Neural crest cell (in vitro differentiated cells): ENCODE results near the gene GNAI3. TPM values are rescaled to one million over a fixed set of nuclear protein-coding genes. Genes with fewer than 3 reads are reported as not detected.

ENCODE experiments used
- DNase-seq: peaks from one replicate; pipeline ENCODE4 v3.0.0; 2021; ENCODE audit warnings: low read depth, mixed read lengths, low spot score
- H3K27ac Mint-ChIP-seq: one replicate; pipeline ENCODE4 v1.8.0; 2021; ENCODE audit warnings: mild to moderate bottlenecking, mixed read lengths; ENCODE audit not compliant: unreplicated experiment
- H3K27me3 Mint-ChIP-seq: 2 replicates; pipeline ENCODE4 v1.8.0; 2021; ENCODE audit warnings: low read depth, mild to moderate bottlenecking, mixed read lengths
- H3K36me3 Mint-ChIP-seq: 2 replicates; pipeline ENCODE4 v1.8.0; 2021; ENCODE audit warnings: low read depth, mild to moderate bottlenecking, mixed read lengths
- H3K4me1 Mint-ChIP-seq: 2 replicates; pipeline ENCODE4 v1.8.0; 2021; ENCODE audit warnings: mixed read lengths
- H3K4me3 Mint-ChIP-seq: one replicate; pipeline ENCODE4 v1.8.0; 2021; ENCODE audit warnings: mild to moderate bottlenecking, mixed read lengths
- H3K9me3 Mint-ChIP-seq: 2 replicates; pipeline ENCODE4 v1.8.0; 2021; ENCODE audit warnings: mixed read lengths
- CTCF ChIP-seq: fragments of 200-600 bp; sonication (generic); conservative IDR thresholded peaks from 2 replicates; pipeline ENCODE4 v1.5.0; 2021; ENCODE audit warnings: antibody characterized with exemption, mild to moderate bottlenecking
- total RNA-seq: library from RNA; stranded (reverse); gene quantifications from 2 replicates; pipeline ENCODE4 v1.2.1, GENCODE V29; 2021

Gene GNAI3
- total RNA-seq, 1 donor from 2014 or later, result 9.8 TPM

GRCh38 chr1:109615879-109616278 is 67.5 kb downstream of the GNAI3 start:
- no peak overlapping the region for H3K27ac Mint-ChIP-seq
- no peaks in the 10 kb centered on the region for H3K27me3 Mint-ChIP-seq

GRCh38 chr1:109616391-109616790 is 68.0 kb downstream of the GNAI3 start:
- Mint-ChIP-seq H3K4me3 (peak overlapping the region; percentile 75), H3K27ac (no peak overlapping the region), H3K9me3 (no peaks in the 10 kb centered on the region), H3K4me1 (peaks cover 45% of the 10 kb centered on the region), H3K36me3 (no peaks in the 10 kb centered on the region), H3K27me3 (no peaks in the 10 kb centered on the region)
- TF ChIP-seq CTCF, result no peak
- DNase-seq, result no peak

More at GRCh38 chr1:109615879-109616278, 67.5 kb downstream of the GNAI3 start:
- Mint-ChIP-seq H3K4me1 (peaks cover 43% of the 10 kb centered on the region), H3K36me3 (no peaks in the 10 kb centered on the region), H3K4me3 (peak overlapping the region; percentile 75), H3K9me3 (no peaks in the 10 kb centered on the region)
- no peak for DNase-seq
- TF ChIP-seq CTCF, result no peak

GRCh38 chr1:109617291-109617801 is 68.9 kb downstream of the GNAI3 start:
- H3K9me3 Mint-ChIP-seq, result no peaks in the 10 kb centered on the region
- H3K27me3 Mint-ChIP-seq, result no peaks in the 10 kb centered on the region
- TF ChIP-seq CTCF, result no peak
- H3K27ac Mint-ChIP-seq, result peak overlapping the region; percentile 93
- H3K36me3 Mint-ChIP-seq, result no peaks in the 10 kb centered on the region
- peaks cover 54% of the 10 kb centered on the region for H3K4me1 Mint-ChIP-seq
- DNase-seq, result no peak
- peak overlapping the region; percentile 75 for H3K4me3 Mint-ChIP-seq

GRCh38 chr1:109618661-109619575 is 70.5 kb downstream of the GNAI3 start:
- TF ChIP-seq CTCF, result no peak
- Mint-ChIP-seq H3K9me3 (no peaks in the 10 kb centered on the region), H3K27me3 (no peaks in the 10 kb centered on the region), H3K27ac (peak overlapping the region; percentile 95), H3K36me3 (no peaks in the 10 kb centered on the region), H3K4me3 (peak overlapping the region; percentile 96), H3K4me1 (peaks cover 63% of the 10 kb centered on the region)
- DNase-seq, result no peak

GRCh38 chr1:109619576-109620400 is 71.4 kb downstream of the GNAI3 start, which contains the start of the genes AMPD2 and GNAT2:
Gene AMPD2, plus strand, starts transcription at chr1:109619837. Its CDS starts 1,339 bp downstream, at chr1:109621176.
Gene GNAT2, minus strand, starts transcription at chr1:109619616. Its CDS starts 6,746 bp downstream, at chr1:109612870.
- Mint-ChIP-seq H3K4me3 (peak within 1 kb of the TSS; percentile 96), H3K9me3 (no peaks in the 10 kb centered on the region), H3K27me3 (no peaks in the 10 kb centered on the region), H3K4me1 (peaks cover 63% of the 10 kb centered on the region), H3K27ac (peak within 1 kb of the TSS; percentile 95), H3K36me3 (no peaks in the 10 kb centered on the region)
- peak; percentile 63 for DNase-seq
- TF ChIP-seq CTCF, result no peak
